SK-N-SH treated with all-trans-retinoic acid at 6 μM for 48 hours (cell line): ENCODE data around the gene GMPS.

Experiments
- ATAC-seq: fragments of 200-7000 bp; cut with Tn5 transposase; 3 replicates; pipeline ENCODE4 v1.9.1; 2020; ENCODE audit warnings: mild to moderate bottlenecking, moderate library complexity
- ARNTL ChIP-seq: fragments of 450-650 bp; formaldehyde crosslinking; IDR thresholded peaks from 2 replicates; pipeline ENCODE4 v1.5.0; 2020; ENCODE audit warnings: low read depth, mild to moderate bottlenecking, moderate library complexity, borderline replicate concordance
- BACH2 ChIP-seq: fragments of 250-450 bp; sonication (Bioruptor Pico); IDR thresholded peaks from 2 replicates; pipeline ENCODE4 v1.9.0; 2021; ENCODE audit warnings: mild to moderate bottlenecking, borderline replicate concordance
- CSDC2 ChIP-seq: fragments of 250-450 bp; sonication (Bioruptor Pico); IDR thresholded peaks from 2 replicates; pipeline ENCODE4 v1.5.0; 2020; ENCODE audit warnings: mild to moderate bottlenecking, moderate library complexity
- ESRRG ChIP-seq: fragments of 250-450 bp; sonication (Bioruptor Pico); IDR thresholded peaks from 2 replicates; pipeline ENCODE4 v1.6.1; 2021; ENCODE audit warnings: mild to moderate bottlenecking
- GLIS3 ChIP-seq: fragments of 250-450 bp; sonication (Bioruptor Pico); IDR thresholded peaks from 2 replicates; pipeline ENCODE4 v1.5.0; 2020; ENCODE audit warnings: mild to moderate bottlenecking, moderate library complexity
- ISL1 ChIP-seq: fragments of 250-450 bp; sonication (Bioruptor Pico); IDR thresholded peaks from 2 replicates; pipeline ENCODE4 v2.1.2; 2022; ENCODE audit warnings: mild to moderate bottlenecking, moderate library complexity
- OSR1 ChIP-seq: fragments of 250-450 bp; sonication (Bioruptor Pico); IDR thresholded peaks from 2 replicates; pipeline ENCODE4 v1.8.0; 2022; ENCODE audit warnings: moderate library complexity, mild to moderate bottlenecking, inconsistent platforms
- RARB ChIP-seq: fragments of 250-450 bp; sonication (Bioruptor Pico); IDR thresholded peaks from 2 replicates; pipeline ENCODE4 v1.8.0; 2021; ENCODE audit warnings: mild to moderate bottlenecking, moderate library complexity
- SNAI2 ChIP-seq: fragments of 250-450 bp; sonication (Bioruptor Pico); IDR thresholded peaks from 2 replicates; pipeline ENCODE4 v1.5.0; 2020; ENCODE audit warnings: mild to moderate bottlenecking, moderate library complexity
- TCF4 ChIP-seq: fragments of 250-450 bp; sonication (Bioruptor Pico); IDR thresholded peaks from 2 replicates; pipeline ENCODE4 v1.8.0; 2021; ENCODE audit warnings: mild to moderate bottlenecking, moderate library complexity, borderline replicate concordance
- TOX ChIP-seq: fragments of 250-450 bp; sonication (Bioruptor Pico); IDR thresholded peaks from 2 replicates; pipeline ENCODE4 v1.8.0; 2021; ENCODE audit warnings: mild to moderate bottlenecking, moderate library complexity, borderline replicate concordance
- ZC3H10 ChIP-seq: fragments of 250-450 bp; sonication (Bioruptor Pico); IDR thresholded peaks from 2 replicates; pipeline ENCODE4 v1.5.1; 2021; ENCODE audit warnings: mild to moderate bottlenecking, moderate library complexity
- ZFP3 ChIP-seq: fragments of 250-450 bp; sonication (Bioruptor Pico); IDR thresholded peaks from 2 replicates; pipeline ENCODE4 v1.5.0; 2020; ENCODE audit warnings: mild to moderate bottlenecking, moderate library complexity
- ZNF565 ChIP-seq: fragments of 450-650 bp; formaldehyde crosslinking; conservative IDR thresholded peaks from 2 replicates; pipeline ENCODE4 v1.5.0; 2020; ENCODE audit warnings: low read depth, mild to moderate bottlenecking, moderate library complexity
- ZNF70 ChIP-seq: fragments of 450-650 bp; formaldehyde crosslinking; IDR thresholded peaks from 2 replicates; pipeline ENCODE4 v1.5.0; 2020; ENCODE audit warnings: mild to moderate bottlenecking, moderate library complexity
- ZNF8 ChIP-seq: fragments of 450-650 bp; formaldehyde crosslinking; IDR thresholded peaks from 2 replicates; pipeline ENCODE4 v1.5.0; 2020; ENCODE audit warnings: mild to moderate bottlenecking, moderate library complexity
- TF ChIP-seq, protein P1 (sequence below): fragments of 250-450 bp; sonication (Bioruptor Pico); IDR thresholded peaks from 2 replicates; pipeline ENCODE4 v1.5.0; 2020; ENCODE audit warnings: mild to moderate bottlenecking, moderate library complexity
- TF ChIP-seq, protein P2 (sequence below): fragments of 250-450 bp; sonication (Bioruptor Pico); IDR thresholded peaks from 2 replicates; pipeline ENCODE4 v1.8.0; 2020; ENCODE audit warnings: mild to moderate bottlenecking, moderate library complexity, borderline replicate concordance
- TF ChIP-seq, protein P3 (sequence below): fragments of 250-450 bp; sonication (Bioruptor Pico); IDR thresholded peaks from 2 replicates; pipeline ENCODE4 v1.8.0; 2021; ENCODE audit warnings: low read depth, mild to moderate bottlenecking, moderate library complexity, borderline replicate concordance
- TF ChIP-seq, protein P4 (sequence below): fragments of 250-450 bp; sonication (Bioruptor Pico); IDR thresholded peaks from 2 replicates; pipeline ENCODE4 v1.5.1; 2021; ENCODE audit warnings: mild to moderate bottlenecking, moderate library complexity

GMPS gene

DNA sequence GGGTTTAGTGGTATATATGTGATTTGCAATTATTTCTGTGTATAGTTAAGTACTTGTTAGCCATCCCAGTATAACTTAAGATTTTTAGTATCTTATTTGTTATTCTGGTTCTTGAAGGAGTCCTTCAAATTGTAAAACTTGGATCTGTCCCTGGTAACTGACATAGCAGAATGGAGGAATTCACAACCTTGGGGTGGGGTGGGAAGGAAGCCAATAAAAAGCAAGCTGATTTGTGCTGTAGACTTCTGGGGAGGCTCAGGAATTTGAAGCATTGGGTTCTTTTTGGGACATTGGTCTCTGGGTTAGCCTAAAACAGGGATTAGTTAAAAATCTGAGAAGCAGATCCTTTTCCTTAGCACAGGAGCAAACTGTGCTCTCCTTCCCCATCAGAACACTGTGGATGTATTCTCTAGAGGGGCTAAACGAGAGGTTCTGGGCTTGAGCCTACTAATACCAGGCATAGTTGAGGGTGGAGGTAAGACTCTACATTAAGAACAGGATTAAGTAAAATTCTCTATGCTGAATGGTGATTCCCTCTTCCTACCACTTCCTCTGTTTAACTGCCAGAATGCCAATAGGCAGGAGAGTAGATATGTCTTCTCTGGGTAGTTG lies 42.2 kb downstream of the GMPS start:
- no peak for TF ChIP-seq GLIS3 (CRISPR knock-in tag)
- TF ChIP-seq OSR1 (CRISPR knock-in tag): no peak
- no peak for TF ChIP-seq BACH2 (CRISPR knock-in tag)
- TF ChIP-seq, protein P1, sequence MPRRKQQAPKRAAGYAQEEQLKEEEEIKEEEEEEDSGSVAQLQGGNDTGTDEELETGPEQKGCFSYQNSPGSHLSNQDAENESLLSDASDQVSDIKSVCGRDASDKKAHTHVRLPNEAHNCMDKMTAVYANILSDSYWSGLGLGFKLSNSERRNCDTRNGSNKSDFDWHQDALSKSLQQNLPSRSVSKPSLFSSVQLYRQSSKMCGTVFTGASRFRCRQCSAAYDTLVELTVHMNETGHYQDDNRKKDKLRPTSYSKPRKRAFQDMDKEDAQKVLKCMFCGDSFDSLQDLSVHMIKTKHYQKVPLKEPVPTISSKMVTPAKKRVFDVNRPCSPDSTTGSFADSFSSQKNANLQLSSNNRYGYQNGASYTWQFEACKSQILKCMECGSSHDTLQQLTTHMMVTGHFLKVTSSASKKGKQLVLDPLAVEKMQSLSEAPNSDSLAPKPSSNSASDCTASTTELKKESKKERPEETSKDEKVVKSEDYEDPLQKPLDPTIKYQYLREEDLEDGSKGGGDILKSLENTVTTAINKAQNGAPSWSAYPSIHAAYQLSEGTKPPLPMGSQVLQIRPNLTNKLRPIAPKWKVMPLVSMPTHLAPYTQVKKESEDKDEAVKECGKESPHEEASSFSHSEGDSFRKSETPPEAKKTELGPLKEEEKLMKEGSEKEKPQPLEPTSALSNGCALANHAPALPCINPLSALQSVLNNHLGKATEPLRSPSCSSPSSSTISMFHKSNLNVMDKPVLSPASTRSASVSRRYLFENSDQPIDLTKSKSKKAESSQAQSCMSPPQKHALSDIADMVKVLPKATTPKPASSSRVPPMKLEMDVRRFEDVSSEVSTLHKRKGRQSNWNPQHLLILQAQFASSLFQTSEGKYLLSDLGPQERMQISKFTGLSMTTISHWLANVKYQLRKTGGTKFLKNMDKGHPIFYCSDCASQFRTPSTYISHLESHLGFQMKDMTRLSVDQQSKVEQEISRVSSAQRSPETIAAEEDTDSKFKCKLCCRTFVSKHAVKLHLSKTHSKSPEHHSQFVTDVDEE (CRISPR knock-in tag): no peak
- no peak for TF ChIP-seq ZC3H10 (CRISPR knock-in tag)
- no peak for TF ChIP-seq TOX
- TF ChIP-seq, protein P2, sequence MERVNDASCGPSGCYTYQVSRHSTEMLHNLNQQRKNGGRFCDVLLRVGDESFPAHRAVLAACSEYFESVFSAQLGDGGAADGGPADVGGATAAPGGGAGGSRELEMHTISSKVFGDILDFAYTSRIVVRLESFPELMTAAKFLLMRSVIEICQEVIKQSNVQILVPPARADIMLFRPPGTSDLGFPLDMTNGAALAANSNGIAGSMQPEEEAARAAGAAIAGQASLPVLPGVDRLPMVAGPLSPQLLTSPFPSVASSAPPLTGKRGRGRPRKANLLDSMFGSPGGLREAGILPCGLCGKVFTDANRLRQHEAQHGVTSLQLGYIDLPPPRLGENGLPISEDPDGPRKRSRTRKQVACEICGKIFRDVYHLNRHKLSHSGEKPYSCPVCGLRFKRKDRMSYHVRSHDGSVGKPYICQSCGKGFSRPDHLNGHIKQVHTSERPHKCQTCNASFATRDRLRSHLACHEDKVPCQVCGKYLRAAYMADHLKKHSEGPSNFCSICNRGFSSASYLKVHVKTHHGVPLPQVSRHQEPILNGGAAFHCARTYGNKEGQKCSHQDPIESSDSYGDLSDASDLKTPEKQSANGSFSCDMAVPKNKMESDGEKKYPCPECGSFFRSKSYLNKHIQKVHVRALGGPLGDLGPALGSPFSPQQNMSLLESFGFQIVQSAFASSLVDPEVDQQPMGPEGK: no peak
- TF ChIP-seq ZNF565 (CRISPR knock-in tag): no peak
- TF ChIP-seq RARB (CRISPR knock-in tag): no peak
- no peak for TF ChIP-seq ZNF70 (CRISPR knock-in tag)
- TF ChIP-seq ZNF8 (CRISPR knock-in tag): no peak
- TF ChIP-seq, all 23 proteins: peak for 0
- ATAC-seq: peak; percentile 75

DNA sequence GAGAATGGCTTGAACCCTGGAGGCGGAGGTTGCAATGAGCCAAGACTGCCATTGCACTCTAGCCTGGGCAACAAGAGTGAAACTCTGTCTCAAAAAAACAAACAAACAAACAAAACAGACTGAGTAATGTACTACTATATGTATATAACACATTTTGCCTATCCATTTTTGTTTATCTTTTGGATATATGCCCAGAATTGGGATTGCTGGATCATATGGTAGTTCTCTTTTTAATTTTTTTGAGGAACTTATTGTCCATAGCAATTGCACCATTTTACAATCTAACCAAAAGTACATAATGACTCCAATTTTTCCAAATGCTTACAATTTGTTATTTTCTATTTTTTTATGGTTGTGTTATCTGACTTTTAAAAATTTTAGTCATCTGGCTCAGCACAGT lies 47.3 kb downstream of the GMPS start:
- ATAC-seq: no peak
- TF ChIP-seq OSR1 (CRISPR knock-in tag) (no peak), TOX (no peak), RARB (CRISPR knock-in tag) (no peak), ISL1 (no peak), ZFP3 (CRISPR knock-in tag) (no peak), ESRRG (CRISPR knock-in tag) (no peak), SNAI2 (CRISPR knock-in tag) (no peak), BACH2 (CRISPR knock-in tag) (no peak), CSDC2 (CRISPR knock-in tag) (no peak), ZC3H10 (CRISPR knock-in tag) (no peak), ARNTL (no peak), GLIS3 (CRISPR knock-in tag) (no peak), TCF4 (CRISPR knock-in tag) (no peak)
- TF ChIP-seq, protein P2: no peak
- TF ChIP-seq, protein P3, sequence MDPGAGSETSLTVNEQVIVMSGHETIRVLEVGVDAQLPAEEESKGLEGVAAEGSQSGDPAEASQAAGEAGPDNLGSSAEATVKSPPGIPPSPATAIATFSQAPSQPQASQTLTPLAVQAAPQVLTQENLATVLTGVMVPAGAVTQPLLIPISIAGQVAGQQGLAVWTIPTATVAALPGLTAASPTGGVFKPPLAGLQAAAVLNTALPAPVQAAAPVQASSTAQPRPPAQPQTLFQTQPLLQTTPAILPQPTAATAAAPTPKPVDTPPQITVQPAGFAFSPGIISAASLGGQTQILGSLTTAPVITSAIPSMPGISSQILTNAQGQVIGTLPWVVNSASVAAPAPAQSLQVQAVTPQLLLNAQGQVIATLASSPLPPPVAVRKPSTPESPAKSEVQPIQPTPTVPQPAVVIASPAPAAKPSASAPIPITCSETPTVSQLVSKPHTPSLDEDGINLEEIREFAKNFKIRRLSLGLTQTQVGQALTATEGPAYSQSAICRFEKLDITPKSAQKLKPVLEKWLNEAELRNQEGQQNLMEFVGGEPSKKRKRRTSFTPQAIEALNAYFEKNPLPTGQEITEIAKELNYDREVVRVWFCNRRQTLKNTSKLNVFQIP (CRISPR knock-in tag): no peak
- TF ChIP-seq, protein P1 (CRISPR knock-in tag): no peak
- TF ChIP-seq, protein P4, sequence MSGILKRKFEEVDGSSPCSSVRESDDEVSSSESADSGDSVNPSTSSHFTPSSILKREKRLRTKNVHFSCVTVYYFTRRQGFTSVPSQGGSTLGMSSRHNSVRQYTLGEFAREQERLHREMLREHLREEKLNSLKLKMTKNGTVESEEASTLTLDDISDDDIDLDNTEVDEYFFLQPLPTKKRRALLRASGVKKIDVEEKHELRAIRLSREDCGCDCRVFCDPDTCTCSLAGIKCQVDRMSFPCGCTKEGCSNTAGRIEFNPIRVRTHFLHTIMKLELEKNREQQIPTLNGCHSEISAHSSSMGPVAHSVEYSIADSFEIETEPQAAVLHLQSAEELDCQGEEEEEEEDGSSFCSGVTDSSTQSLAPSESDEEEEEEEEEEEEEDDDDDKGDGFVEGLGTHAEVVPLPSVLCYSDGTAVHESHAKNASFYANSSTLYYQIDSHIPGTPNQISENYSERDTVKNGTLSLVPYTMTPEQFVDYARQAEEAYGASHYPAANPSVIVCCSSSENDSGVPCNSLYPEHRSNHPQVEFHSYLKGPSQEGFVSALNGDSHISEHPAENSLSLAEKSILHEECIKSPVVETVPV (CRISPR knock-in tag): no peak
